Sigmoid colon (tissue), 4 donors: ENCODE results near the gene RPLP2.

Source experiments
- POLR2AphosphoS5 ChIP-seq, 4 donors: sonication (generic); formaldehyde crosslinking; IDR thresholded peaks; one replicate each; pipeline ENCODE4 v1.6.1; 2017; ENCODE audit warnings: antibody characterized with exemption in 4 of 4
- TF ChIP-seq, protein P1 (sequence below), 4 experiments: fragments of 450-650 bp in 3 of 4; fragments of 200-600 bp in 1 of 4; IDR thresholded peaks; one replicate each; pipeline ENCODE4 v1.5.1; 2016 to 2019; ENCODE audit warnings: antibody characterized with exemption in 4 of 4, mild to moderate bottlenecking in 3 of 4, moderate library complexity in 2 of 4

DNA sequence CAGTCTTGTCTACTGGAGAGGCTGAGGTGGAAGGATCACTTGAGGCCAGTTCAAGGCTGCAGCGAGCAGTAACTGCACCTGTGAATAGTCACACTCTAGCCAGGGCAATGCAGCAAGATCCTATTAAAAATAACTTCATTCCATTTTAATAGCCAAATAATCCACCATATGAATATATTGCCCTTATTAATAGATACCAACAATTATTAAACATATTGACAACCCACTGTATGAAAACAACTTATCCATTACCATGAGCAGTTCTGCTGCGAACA lies 42.9 kb upstream of the RPLP2 start:
- no peak for TF ChIP-seq POLR2AphosphoS5 (IDR thresholded peaks at IDR 0.05)
- TF ChIP-seq, protein P1, sequence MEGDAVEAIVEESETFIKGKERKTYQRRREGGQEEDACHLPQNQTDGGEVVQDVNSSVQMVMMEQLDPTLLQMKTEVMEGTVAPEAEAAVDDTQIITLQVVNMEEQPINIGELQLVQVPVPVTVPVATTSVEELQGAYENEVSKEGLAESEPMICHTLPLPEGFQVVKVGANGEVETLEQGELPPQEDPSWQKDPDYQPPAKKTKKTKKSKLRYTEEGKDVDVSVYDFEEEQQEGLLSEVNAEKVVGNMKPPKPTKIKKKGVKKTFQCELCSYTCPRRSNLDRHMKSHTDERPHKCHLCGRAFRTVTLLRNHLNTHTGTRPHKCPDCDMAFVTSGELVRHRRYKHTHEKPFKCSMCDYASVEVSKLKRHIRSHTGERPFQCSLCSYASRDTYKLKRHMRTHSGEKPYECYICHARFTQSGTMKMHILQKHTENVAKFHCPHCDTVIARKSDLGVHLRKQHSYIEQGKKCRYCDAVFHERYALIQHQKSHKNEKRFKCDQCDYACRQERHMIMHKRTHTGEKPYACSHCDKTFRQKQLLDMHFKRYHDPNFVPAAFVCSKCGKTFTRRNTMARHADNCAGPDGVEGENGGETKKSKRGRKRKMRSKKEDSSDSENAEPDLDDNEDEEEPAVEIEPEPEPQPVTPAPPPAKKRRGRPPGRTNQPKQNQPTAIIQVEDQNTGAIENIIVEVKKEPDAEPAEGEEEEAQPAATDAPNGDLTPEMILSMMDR (IDR thresholded peaks at IDR 0.05) = no peak
